ENCODE data around the gene RARRES2.
A peak's percentile ranks its signal among the peaks of the same experiment; 100 is the strongest.
"Not testable (repeated sequence)": the region's sequence is repeated elsewhere in the genome, so short reads cannot be mapped to it uniquely, and the experiment has no call there.

The RARRES2 gene

GRCh38 chr7:150341263-150342120 lies at the start of gene RARRES2:
Gene RARRES2 (minus strand): TSS chr7:150341629. CDS start chr7:150340609, 1,020 bp downstream.
- DNase-seq (ENCODE audit: low read depth): no peak

GRCh38 chr7:150390205-150390604 lies 48.8 kb upstream of the RARRES2 start:
- no peak for DNase-seq (ENCODE audit: low read depth)

DNA sequence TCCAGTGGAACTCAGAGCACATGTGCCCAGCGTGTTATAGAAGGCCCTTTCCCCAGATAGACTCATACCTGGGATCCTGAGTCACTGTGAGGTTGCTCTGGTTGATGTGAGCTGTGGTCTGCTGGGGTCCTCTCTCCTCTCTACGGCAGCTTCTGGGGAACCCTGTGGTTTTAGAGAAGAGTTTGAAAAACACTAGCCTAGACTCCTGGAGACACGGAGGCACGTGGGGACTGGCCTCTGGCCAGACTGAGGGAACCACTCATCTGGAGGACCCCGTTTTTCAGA lies 48.0 kb upstream of the RARRES2 start:
- no peak for DNase-seq (ENCODE audit: low read depth)

DNA sequence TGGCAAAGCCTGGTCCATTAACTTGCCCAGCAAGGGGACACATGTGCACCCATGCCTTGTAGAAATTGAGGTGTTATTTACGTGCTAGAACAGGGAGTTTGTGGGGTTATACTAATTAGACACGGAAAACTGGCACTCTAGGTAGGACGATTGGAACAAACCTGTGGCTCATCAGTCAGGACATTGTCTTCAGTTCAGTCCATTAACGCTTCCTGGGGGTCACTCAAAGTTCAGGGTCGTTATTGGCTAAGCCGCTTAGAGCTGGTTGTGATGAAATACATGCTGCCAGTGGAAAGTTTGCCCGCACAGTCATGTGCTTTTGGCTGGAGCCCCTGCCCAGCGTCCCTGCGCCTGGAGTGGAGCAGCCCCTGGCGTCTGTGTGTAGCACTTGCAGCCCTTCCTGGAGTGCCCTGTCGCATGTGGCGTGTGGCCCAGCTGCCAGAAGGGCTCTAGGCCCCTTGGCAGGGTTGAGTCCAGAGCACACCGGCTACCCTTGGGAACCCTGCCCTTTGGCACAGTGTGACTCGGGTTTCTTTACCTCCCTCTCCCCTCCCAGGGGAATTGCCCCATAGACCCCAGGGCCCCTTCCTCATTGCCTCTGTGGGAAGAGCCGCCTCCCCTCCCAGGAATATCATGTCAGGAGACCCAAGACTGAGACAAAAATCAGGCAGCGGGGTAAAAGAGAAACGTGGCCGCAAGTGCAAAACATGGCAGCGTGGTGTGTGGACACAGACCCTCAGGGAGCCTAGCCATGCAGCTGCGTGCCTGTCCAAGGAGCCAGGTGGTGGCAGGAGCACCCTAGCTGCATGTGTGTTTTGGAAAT lies 47.5 kb upstream of the RARRES2 start:
- DNase-seq (ENCODE audit: low read depth): no peak

- no peak for DNase-seq (ENCODE audit: low read depth)
Observed at GRCh38 chr7:150388306-150388705, 46.9 kb upstream of the RARRES2 start.

GRCh38 chr7:150385884-150386283 lies 44.5 kb upstream of the RARRES2 start:
- DNase-seq (ENCODE audit: low read depth): not testable (repeated sequence)

GRCh38 chr7:150385302-150385723 lies 43.9 kb upstream of the RARRES2 start:
- DNase-seq (ENCODE audit: low read depth): no peak

- no peak for DNase-seq (ENCODE audit: low read depth)
Observed at GRCh38 chr7:150384406-150385301, 43.2 kb upstream of the RARRES2 start.

- DNase-seq (ENCODE audit: low read depth): no peak
Observed at GRCh38 chr7:150383710-150384397, 42.4 kb upstream of the RARRES2 start.

GRCh38 chr7:150382844-150383225 lies 41.4 kb upstream of the RARRES2 start:
- DNase-seq (ENCODE audit: low read depth): no peak

- no peak for DNase-seq (ENCODE audit: low read depth)
Observed at GRCh38 chr7:150382123-150382843, 40.9 kb upstream of the RARRES2 start.

GRCh38 chr7:150381785-150382122 lies 40.3 kb upstream of the RARRES2 start:
- DNase-seq (ENCODE audit: low read depth): no peak

DNA sequence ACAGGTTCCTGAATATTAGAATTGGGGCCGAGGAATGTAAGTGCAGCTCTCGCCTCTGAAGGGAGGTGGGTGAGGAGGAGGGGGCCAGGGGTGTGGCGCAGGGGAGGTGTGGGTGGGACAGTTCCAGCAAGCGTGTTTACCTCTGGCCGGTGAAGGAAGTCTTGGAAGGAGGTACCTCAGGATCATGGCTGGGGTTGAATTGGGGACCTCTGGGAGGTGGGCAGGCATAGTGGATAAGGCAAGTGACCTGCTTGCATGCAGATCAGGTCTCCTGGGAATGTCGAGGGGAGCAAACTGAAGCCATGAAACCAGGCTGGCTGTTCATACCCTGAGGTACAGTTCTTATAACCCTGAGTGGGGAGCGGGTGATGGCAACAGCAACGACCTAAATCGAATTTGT lies 39.7 kb upstream of the RARRES2 start:
- DNase-seq (ENCODE audit: low read depth): no peak

GRCh38 chr7:150380463-150380862 lies 39.0 kb upstream of the RARRES2 start:
- DNase-seq (ENCODE audit: low read depth): no peak

DNA sequence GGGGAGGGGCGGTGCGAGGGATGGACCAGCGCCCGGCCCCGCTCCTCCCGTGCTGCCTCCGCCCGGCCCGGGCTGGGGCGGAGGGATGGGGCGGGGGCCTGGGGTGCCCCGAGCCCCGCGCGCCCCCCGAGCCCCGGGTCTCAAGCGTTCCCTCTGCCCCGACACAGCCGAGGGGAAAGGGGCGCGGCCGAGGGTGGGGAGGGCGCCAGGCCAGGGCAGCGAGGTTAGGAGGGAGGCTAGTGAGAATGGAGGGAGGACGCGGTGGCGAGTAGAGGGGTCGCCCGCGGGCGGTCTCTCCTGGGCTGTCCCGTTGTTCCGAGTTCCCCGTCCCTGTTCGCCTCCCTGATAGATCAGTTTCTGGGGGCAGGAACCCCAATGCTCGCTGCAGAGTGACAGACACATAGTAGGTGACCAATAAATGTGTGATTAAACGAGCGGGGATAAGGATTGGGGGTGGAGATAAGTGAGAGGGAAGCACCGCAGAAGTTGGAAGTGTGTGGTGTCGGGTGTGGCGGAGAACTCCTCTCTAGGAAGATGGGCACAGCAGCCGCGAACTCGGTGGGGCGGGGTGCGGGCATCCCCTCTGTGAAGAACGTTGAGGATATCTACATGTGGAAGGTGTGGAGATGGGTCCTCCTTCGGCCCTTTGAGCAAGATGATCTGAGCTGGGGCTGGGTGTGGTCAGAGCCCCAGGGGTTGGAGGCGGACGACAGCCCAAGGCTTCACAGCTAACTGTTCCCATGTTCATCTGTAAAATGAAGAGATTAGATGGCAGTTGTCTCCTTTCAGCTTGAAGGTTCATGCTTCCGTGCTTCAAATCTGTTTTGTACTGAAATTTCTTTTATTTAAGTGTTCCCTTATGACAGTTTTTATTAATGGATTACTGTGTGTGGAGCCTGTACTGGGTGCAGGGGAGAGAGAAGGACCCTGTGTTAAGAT lies 38.3 kb upstream of the RARRES2 start:
- no peak for DNase-seq (ENCODE audit: low read depth)

DNA sequence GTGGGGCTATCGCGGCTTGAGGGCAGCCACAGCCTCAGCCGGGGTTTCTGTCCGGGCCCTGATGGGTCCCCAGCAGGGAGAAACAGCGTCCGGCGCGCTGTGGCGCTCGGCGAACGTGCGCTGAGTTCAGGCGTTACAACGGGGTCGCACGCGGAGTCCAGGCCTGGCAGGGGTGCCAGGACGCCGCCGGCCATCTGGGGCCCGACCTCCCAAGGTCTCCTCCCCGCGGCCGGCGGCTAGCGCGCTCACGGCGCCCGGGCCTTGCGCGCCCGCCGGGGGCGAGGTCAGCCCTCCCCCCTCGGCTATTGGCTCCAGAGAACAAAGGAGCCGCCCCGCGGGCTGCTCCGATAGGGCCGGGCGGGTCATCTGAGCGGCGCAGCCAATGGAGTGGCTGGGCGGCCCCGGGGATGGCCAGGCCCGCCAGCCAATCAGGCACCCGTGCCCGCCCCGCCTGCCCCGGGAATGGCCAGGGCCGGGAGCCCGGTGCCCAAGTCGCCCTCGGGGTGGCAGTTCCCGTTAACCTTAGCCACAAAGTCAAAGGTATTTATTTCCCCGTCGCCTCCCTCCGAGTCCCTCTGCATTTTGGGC lies 37.5 kb upstream of the RARRES2 start, which contains the start of gene ZNF775:
TSS of gene ZNF775 (plus strand) at position 478 of the 588 bp plus-strand sequence. CDS start 9,141 bp downstream, outside the sequence.
- peak; percentile 84 for DNase-seq (ENCODE audit: low read depth)

DNA sequence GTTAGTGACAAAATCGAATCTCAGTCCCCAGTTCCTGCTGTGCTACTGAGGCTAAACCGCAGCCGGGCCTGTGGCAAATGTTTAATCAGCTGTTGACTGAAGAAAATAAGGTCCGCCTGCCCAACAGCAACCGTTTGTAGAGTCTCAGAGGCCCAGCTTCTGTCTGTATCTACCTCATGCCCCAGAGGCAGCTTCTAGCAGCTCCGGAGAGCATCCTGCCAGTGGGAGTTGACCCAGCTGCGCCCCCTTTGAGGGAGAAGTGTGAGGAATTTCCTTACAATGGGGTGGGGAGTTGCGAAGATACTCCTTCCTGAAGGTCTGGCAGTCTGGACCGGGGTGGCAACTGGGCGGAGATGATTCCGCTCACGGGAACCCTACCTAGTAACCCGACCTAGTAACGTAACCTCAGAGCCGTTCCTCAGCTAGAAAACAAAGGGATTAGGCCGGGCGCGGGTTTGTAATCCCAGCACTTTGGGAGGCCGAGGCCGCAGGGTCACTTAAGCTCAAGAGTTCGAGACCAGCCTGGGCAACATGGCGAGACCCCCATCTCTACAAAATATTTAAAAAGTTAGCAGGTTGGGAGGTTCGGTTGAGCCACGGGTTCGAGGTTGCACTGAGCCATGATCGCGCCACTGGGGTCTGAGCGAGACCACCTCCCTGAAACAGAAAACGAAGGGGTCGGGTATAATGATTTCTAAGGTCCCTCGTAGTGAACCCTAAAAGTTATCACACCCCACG lies 36.9 kb upstream of the RARRES2 start:
- DNase-seq (ENCODE audit: low read depth): no peak

DNA sequence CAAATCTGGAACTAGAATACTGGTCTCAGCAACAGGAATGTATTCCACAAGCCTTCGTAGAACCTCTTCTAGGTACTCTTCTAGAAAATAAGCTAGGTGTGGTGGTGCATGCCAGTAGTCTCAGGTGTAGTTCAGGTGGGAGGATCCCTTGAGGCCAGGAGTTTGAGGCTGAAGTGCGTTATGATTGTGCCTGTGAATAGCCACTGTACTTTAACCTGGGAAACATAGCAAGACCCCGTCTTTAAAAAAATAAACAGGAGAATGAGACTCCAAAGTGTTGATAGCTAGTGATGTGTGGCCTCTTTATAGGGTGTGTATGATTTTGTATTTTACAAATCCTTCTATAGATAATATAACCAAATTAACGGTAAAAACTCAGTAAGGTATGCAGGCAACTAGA lies 36.2 kb upstream of the RARRES2 start:
- DNase-seq (ENCODE audit: low read depth): no peak

DNA sequence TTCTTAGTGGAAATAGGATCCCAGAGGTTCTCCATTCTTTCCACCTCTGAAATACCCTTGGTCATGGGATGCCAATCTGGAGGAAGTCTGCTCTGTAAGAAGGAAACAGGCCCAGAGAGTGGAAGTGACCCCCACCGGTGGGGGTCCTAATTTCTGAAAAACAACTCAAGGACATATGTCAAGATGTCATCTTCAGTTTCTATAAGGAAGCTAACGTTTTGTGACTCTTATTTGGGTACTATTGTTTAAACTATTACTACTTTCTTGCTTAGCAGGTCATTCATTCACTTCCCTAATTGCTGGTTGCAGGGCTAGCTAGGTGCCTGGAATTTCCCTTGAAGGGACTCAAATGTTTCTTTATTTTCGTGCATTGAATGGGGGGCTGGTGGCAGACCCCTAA lies 35.8 kb upstream of the RARRES2 start:
- DNase-seq (ENCODE audit: low read depth): no peak

All from fibroblast of the conjunctiva (primary cell).